Left cardiac atrium (tissue), 4 donors: ENCODE data around the gene SETDB1. TPM values are rescaled to one million over a fixed set of nuclear protein-coding genes. Genes with fewer than 3 reads are reported as not detected.
A peak's percentile ranks its signal among the peaks of the same experiment; 100 is the strongest.
"Not testable (repeated sequence)": the region's sequence is repeated elsewhere in the genome, so short reads cannot be mapped to it uniquely, and the experiment has no call there.

Source experiments
- ATAC-seq, 2 donors: fragments of 200-7000 bp; cut with Tn5 transposase; one replicate each; pipeline ENCODE4 v1.9.1; 2020; ENCODE audit warnings: mild to moderate bottlenecking in 2 of 2, moderate library complexity in 2 of 2
- DNase-seq: peaks from one replicate; pipeline ENCODE4 v3.0.0-alpha.2; 2020
- intact Hi-C, 2 donors: fragments of 100-400 bp; cut with DNase I; formaldehyde crosslinking; loops; one replicate each; pipeline versions ENCODE4 v1.14.1 to v1.15.1; 2022 to 2023
- long read RNA-seq: library from polyadenylated mRNA; unstranded; transcript quantifications from one replicate; pipeline ENCODE4 v2.0.0, GENCODE V29; 2021
- total RNA-seq, 2 donors: library from RNA; stranded (reverse); fragmentation: NEBNext Ultra II Directional; extraction: Animal tissue kit (Norgen Biotek cat#: 25700); gene quantifications; one replicate each; pipeline ENCODE4 v1.2.1, GENCODE V29; 2021
- donor health status: DM: no; HTN: yes; CAD: no.
- donor health status: DM: no; HTN: yes; CAD: no; lungs with severe emphysema.
- donor health status: DM: yes; HTN: yes; CAD: no.
- donor health status: Dilated cardiomyopathy.

Gene SETDB1
- total RNA-seq = 10 to 100 TPM; 16.3 to 19.9 TPM
- long read RNA-seq, full-length matches to known transcripts = 2 of 7 reads
- long read RNA-seq, partial matches to known transcripts = 3 of 7 reads
- long read RNA-seq, other reads (novel, unspliced or antisense) = 2 of 7 reads

DNA sequence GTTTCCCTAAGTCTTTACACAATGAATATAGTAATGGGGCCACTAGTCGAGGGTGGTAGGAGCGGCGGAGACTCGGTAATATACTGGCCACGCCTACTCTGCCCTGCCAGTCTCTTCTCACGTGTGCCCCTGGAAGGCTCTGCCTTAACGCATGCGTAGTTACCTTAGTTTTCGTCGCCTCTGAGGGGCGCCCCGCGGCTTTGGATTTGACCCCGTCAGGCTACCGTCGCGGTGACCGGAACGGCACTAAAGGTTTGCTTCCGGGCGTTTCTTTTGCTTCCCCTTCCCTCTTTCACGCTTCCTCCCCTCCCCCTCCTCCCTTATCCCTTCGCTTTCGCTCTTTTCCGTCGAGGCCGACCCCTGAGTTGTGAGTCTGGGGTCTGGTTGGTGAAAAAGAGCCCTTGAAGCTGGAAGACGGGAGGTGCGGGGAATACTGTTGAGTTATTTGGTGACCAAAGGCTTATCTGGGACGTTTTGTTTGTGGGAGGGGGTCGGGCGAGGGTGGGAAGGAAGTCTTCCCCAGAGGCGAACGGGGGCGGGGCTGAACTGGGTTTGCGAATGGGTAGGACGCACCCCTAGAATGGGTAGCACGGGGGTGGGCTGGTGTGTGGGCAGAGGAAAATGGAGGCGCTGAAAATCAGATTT, at the start of gene SETDB1:
Gene SETDB1, plus strand, starts transcription at position 267 of the 645 bp plus-strand sequence. CDS start 1,352 bp downstream, outside the sequence.
- intact Hi-C loops = loop anchor here in 1 of 2 donors (10.0 kb wide), 2 partner anchors 49 to 51 kb away; partner anchors contain the start of genes ARNT and CERS2
- ATAC-seq = peak; percentile 98

DNA sequence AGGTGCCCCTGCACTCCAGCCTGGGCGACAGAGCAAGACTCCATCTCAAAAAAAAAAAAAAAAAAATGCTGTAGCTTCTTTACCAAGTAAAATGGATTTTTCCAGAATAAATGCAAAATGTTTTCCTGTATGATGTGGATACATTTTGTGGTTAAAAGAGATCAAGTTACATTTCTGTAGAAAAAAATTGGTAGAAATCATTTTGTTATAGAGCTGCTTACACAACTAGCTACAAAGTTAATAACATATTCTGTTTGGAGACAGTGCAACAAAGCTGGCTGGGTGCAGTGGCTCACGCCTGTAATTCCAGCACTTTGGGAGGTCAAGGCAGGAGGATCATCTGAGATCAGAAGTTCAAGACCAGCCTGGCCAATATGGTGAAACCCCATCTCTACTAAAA, 47.2 kb upstream of the SETDB1 start:
- intact Hi-C loops = loop anchor here in 1 of 2 donors (10.0 kb wide), 1 partner anchor 46 kb away; the partner anchor contains the start of gene SETDB1
- not testable (repeated sequence) for ATAC-seq

More for the DNA sequence above, at the start of gene SETDB1:
- DNase-seq = peak; percentile 96

DNA sequence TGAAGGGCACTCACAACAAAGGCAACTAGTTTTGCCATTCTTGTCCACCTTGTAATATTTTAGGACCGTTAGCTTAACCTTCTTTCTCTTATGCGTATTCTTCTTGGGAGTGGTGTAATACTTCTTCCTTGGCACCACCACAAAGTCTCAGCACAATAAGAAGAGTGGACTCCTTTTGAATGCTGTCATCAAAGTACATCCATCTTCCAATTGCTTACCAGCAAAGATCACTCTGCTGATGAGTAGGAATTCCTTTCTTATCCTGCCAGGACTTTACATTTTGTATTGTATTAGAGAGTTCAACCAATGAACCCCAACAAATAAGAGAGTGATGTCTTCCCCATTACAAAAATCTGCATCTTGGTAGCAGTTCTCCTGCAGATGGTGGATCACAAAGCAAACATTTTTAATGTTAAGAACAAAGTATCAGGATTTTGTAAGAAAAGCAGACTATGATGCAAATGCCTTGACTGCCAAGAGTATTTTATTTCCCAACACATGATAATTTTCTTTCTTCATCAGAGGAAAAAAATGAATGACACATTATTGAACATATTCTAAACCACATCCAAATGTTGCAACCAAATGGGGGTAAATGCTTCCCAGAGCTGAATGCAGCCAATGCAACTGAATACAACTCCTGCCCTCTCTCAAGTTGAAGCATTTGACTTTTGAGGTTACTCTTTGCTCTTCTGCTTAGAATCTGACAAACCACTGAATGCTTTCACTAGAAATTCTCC, 44.7 kb upstream of the SETDB1 start:
- DNase-seq (no peak), ATAC-seq (peak; percentile 69 to 85)
- intact Hi-C loops = no loop called here

More for the DNA sequence above, 47.2 kb upstream of the SETDB1 start:
- DNase-seq = not testable (repeated sequence)

- intact Hi-C loops, DNase-seq, ATAC-seq: not testable (repeated sequence)
Observed at GRCh38 chr1:150883121-150883520, 43.0 kb upstream of the SETDB1 start.

DNA sequence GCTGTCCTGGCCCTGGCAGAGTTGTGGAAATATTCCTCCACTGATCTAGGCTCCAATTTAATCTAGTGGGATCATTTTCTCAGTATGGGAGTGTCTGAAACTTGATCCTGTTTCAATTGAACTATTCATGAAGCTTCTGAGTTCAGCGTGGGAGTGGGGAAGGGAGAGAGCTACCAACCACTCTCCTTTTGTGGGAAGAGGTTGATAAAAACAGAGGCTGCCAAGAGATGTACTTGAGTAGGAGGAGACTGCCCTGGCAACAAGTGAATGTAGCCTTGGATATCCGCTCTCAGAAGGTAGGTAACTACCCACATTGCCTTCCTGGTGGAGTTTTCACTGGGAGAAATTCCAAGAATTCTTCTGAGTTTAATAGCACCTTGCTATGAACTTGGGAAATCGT, 39.1 kb upstream of the SETDB1 start, which contains the start of gene CTXND2:
Gene CTXND2, plus strand, starts transcription at position 119 of the 400 bp plus-strand sequence. CDS start 25,179 bp downstream, outside the sequence.
- peak; percentile 71 to 97 for ATAC-seq
- intact Hi-C loops = no loop called here
- DNase-seq = no peak

- DNase-seq (no peak), ATAC-seq (no peak)
- intact Hi-C loops = no loop called here
Observed at GRCh38 chr1:150888727-150889126, 37.4 kb upstream of the SETDB1 start.

DNA sequence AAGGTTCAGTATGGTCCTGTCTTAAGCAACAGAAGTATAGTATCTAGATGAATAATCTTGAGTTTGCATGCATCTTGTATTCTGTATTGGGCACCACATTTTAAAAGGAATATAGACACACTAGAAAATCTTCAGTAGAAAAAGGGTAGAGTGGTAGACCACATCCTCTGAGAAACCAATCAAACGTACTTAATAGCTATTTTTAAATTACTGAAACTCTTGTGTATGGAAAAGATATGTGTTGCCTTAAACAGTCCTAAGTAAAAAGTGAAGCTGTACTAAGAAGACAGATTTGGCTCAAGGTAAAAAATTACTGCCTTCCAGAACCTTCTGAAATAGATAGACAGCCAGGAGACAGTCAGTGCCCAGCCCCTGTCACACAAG, 36.1 kb upstream of the SETDB1 start:
- no peak for ATAC-seq
- intact Hi-C loops = no loop called here
- DNase-seq = no peak

DNA sequence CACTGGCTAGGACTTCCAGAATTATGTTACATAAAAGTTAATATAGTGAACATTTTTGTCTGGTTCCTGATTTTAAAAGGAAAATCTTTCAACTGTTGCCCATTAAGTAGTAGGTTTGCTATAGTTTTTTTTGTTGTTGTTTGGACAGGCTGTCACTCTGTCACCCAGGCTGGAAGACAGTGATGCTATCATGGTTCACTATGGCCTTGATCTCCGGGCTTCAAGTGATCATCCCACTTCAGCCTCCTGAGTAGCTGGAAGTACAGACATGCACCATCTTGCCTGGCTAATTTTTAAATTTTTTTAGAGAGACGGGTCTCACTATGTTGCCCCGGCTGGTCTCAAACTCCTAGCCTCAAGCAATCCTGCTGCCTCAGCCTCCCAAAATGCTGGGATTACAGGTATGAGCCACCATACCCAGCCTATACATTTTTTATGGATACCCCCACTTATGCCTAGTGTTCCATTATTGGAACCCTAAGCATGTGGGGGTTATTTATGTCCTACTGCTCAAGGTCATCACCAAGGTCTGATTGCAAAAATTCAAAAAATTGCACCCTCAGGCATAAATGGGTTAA, 32.7 kb upstream of the SETDB1 start:
- intact Hi-C loops = no loop called here
- no peak for DNase-seq
- ATAC-seq = no peak

- peak; percentile 92 to 95 for ATAC-seq
- intact Hi-C loops = no loop called here
- no peak for DNase-seq
Observed at GRCh38 chr1:150895618-150896017, 30.5 kb upstream of the SETDB1 start.

DNA sequence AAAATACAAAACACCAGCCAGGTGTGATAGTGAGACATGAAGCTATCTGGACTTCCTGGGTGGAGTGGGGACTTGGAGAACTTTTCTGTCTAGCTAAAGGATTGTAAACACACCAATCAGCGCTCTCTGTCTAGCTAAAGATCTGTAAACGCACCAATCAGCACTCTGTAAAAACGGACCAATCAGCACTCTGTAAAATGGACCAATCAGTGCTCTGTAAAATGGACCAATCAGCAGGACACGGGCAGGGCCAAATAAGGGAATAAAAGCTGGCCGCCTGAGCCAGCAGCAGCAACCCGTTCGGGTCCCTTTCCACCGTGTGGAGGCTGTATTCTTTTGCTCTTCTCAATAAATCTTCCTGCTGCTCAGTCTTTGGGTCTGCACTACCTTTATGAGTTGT, 26.4 kb upstream of the SETDB1 start:
- not testable (repeated sequence) for DNase-seq, ATAC-seq
- intact Hi-C loops = loop anchor here in 1 of 2 donors (10.0 kb wide), 1 partner anchor 105 kb away; no protein-coding TSS in a partner anchor

GRCh38 chr1:150902346-150902745, 23.8 kb upstream of the SETDB1 start:
- intact Hi-C loops = loop anchor here in 1 of 2 donors (10.0 kb wide), 1 partner anchor 108 kb away; no protein-coding TSS in a partner anchor
- DNase-seq = no peak
- no peak for ATAC-seq

GRCh38 chr1:150902751-150903150, 23.4 kb upstream of the SETDB1 start:
- no peak for DNase-seq
- ATAC-seq = no peak
- intact Hi-C loops = loop anchor here in 1 of 2 donors (10.0 kb wide), 1 partner anchor 108 kb away; no protein-coding TSS in a partner anchor

DNA sequence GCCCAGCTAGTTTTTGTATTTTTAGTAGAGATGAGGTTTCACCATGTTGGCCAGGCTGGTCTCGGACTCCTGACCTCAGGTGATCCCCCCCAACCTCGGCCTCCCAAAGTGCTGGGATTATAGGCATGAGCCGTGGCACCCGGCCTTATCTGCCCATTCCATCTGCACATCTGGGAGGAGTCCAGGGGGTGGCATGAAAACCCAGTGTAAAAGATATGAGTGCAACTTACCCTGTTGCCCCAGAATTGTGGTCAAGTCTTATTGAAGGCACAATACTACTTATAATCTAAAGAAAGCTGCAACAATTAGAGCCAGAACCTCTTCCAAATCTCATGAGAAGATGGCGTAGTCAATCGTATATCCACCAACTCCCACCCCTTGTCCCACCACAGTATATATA, 20.9 kb upstream of the SETDB1 start:
- ATAC-seq (no peak), DNase-seq (no peak)
- intact Hi-C loops = loop anchor here in 1 of 2 donors (10.0 kb wide), 1 partner anchor 110 kb away; no protein-coding TSS in a partner anchor

DNA sequence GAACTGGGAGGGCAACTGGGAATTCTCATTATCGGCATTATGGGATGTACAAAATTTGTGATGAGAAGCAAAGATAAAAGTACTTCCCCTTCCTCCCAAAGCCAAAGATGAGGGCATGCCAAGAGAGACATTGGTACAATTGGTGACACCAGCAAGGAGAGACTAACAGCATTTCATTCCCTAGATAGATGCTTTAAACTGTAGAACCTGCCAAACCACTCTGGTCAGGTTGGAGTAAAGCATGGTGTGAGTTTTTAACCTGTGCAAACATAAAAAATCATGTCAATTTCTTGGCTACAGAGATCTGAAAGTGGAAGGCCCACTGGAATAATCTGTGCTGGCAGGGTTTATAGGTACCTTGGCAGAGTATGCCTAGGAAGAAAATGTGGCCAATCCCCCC, 19.8 kb upstream of the SETDB1 start:
- intact Hi-C loops = loop anchor here in 1 of 2 donors (10.0 kb wide), 1 partner anchor 112 kb away; no protein-coding TSS in a partner anchor
- no peak for ATAC-seq
- no peak for DNase-seq

GRCh38 chr1:150906813-150907212, 19.4 kb upstream of the SETDB1 start:
- intact Hi-C loops = loop anchor here in 1 of 2 donors (10.0 kb wide), 1 partner anchor 112 kb away; no protein-coding TSS in a partner anchor
- no peak for DNase-seq
- no peak for ATAC-seq

DNA sequence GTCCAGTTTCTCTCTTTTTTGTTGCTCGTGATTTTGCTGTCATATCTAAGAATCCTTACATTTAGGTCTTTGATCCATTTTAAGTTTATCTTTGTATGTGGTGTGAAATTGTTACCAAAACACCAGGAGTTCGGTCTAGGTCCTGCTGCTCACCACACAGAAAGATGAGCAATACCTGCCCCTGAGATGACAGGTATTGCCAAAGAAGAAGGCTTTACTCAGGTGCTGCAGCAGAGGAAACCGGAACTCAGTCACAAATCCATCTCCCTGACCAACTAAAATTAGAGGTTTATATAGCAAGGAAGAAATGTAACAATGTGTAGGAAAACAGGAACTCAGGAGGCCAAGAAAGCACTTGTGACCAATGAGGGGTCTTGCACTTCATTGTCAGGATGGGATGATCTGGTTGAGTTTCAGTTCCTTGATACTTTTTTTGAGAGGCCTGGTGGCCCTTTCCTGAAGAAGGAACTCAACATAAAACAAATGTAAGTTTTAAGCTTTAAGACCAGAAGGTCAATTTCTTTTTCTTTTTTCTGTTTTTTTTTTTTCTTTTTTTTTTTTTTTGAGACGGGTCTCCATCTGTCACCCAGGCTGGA, 16.5 kb upstream of the SETDB1 start:
- ATAC-seq = no peak
- intact Hi-C loops = loop anchor here in 1 of 2 donors (10.0 kb wide), 1 partner anchor 115 kb away; no protein-coding TSS in a partner anchor
- DNase-seq = no peak

DNA sequence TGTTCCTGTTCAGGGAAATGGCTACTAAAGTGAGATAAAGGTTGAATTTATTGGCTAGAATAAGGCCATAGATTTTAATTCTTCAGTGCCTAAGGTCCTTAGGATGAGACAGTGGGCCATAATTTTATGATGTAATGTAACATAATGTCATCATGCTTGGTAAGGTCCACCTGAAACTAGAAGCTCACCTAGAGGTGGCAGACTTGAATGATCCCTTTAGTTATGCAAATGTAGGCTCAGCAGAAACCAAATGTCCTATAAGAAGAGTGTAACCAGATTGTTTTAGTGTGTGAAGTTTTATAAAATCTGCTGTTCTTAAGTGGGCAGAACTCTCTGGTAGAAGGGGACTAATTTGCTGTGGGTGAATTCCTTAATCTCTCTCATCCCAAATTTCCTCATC, 13.5 kb upstream of the SETDB1 start:
- intact Hi-C loops = no loop called here
- ATAC-seq = no peak
- DNase-seq = no peak

- DNase-seq (no peak), ATAC-seq (no peak)
- intact Hi-C loops = no loop called here
Observed at GRCh38 chr1:150917387-150917786, 8.8 kb upstream of the SETDB1 start.
